ENCODE measurements around the gene STMN1.
"Not testable (repeated sequence)": the region's sequence is repeated elsewhere in the genome, so short reads cannot be mapped to it uniquely, and the experiment has no call there.

Gene STMN1

GRCh38 chr1:25945761-25946160 is 39.5 kb upstream of the STMN1 start:
- H3K9me3 ChIP-seq (ENCODE audit: insufficient read depth, low read depth, low read length), result no peaks in the 10 kb centered on the region; the same call in 1 of the 2 replicates
- TF ChIP-seq CTCF (conservative IDR thresholded peaks at IDR 0.05; ENCODE audit: low read length) (no peak), EZH2phosphoT487 (IDR thresholded peaks at IDR 0.05; ENCODE audit: borderline replicate concordance) (no peak)

GRCh38 chr1:25944986-25945385 is 38.8 kb upstream of the STMN1 start:
- H3K27me3 ChIP-seq (ENCODE audit: insufficient read depth, low read length, poor library complexity, severe bottlenecking), result no peaks in the 10 kb centered on the region
- TF ChIP-seq CTCF (conservative IDR thresholded peaks at IDR 0.05; ENCODE audit: low read length) (no peak), EZH2phosphoT487 (IDR thresholded peaks at IDR 0.05; ENCODE audit: borderline replicate concordance) (no peak)

More at GRCh38 chr1:25945761-25946160, 39.5 kb upstream of the STMN1 start:
- no peaks in the 10 kb centered on the region for H4K20me1 ChIP-seq (ENCODE audit: insufficient read depth, low read length, poor library complexity, severe bottlenecking)
- H3K27me3 ChIP-seq (ENCODE audit: insufficient read depth, low read length, poor library complexity, severe bottlenecking), result no peaks in the 10 kb centered on the region
- H3K4me1 ChIP-seq (ENCODE audit: insufficient read depth, low read length, poor library complexity, severe bottlenecking), result no peaks in the 10 kb centered on the region
- H3F3A ChIP-seq (ENCODE audit: low read depth), result no peaks in the 10 kb centered on the region
- no peak overlapping the region for H2AFZ ChIP-seq (ENCODE audit: low read length)
- no peaks in the 10 kb centered on the region for H3K36me3 ChIP-seq (ENCODE audit: insufficient read depth, low read length)
- H3K79me2 ChIP-seq (ENCODE audit: insufficient read depth, low read length), result no peaks in the 10 kb centered on the region
- H3K4me3 ChIP-seq (ENCODE audit: low read length, poor library complexity, severe bottlenecking), result no peak overlapping the region
- no peaks in the 10 kb centered on the region for H3K9me2 ChIP-seq (replicated peaks; ENCODE audit: low read depth, low read length)
- H3K9ac ChIP-seq (ENCODE audit: low read depth, low read length, poor library complexity, severe bottlenecking), result no peak overlapping the region
- no peak overlapping the region for H3K4me2 ChIP-seq (ENCODE audit: low read depth, low read length, poor library complexity, severe bottlenecking)

GRCh38 chr1:25943511-25943910 is 37.3 kb upstream of the STMN1 start:
- not testable (repeated sequence) for H3K79me2 ChIP-seq (ENCODE audit: insufficient read depth, low read length); H3F3A ChIP-seq (ENCODE audit: low read depth); H3K36me3 ChIP-seq (ENCODE audit: insufficient read depth, low read length); H2AFZ ChIP-seq (ENCODE audit: low read length); H3K4me3 ChIP-seq (ENCODE audit: low read length, poor library complexity, severe bottlenecking); H3K9me2 ChIP-seq (replicated peaks; ENCODE audit: low read depth, low read length); H3K9ac ChIP-seq (ENCODE audit: low read depth, low read length, poor library complexity, severe bottlenecking); H3K4me1 ChIP-seq (ENCODE audit: insufficient read depth, low read length, poor library complexity, severe bottlenecking); H4K20me1 ChIP-seq (ENCODE audit: insufficient read depth, low read length, poor library complexity, severe bottlenecking); H3K9me3 ChIP-seq (ENCODE audit: insufficient read depth, low read depth, low read length); H3K27me3 ChIP-seq (ENCODE audit: insufficient read depth, low read length, poor library complexity, severe bottlenecking); H3K4me2 ChIP-seq (ENCODE audit: low read depth, low read length, poor library complexity, severe bottlenecking)

More at GRCh38 chr1:25944986-25945385, 38.8 kb upstream of the STMN1 start:
- Histone ChIP-seq H3K4me3 (ENCODE audit: low read length, poor library complexity, severe bottlenecking) (no peak overlapping the region), H3K36me3 (ENCODE audit: insufficient read depth, low read length) (no peaks in the 10 kb centered on the region), H3K9me2 (replicated peaks; ENCODE audit: low read depth, low read length) (no peaks in the 10 kb centered on the region), H2AFZ (ENCODE audit: low read length) (no peak overlapping the region), H3F3A (ENCODE audit: low read depth) (no peaks in the 10 kb centered on the region), H3K79me2 (ENCODE audit: insufficient read depth, low read length) (no peaks in the 10 kb centered on the region), H3K9ac (ENCODE audit: low read depth, low read length, poor library complexity, severe bottlenecking) (no peak overlapping the region), H3K4me1 (ENCODE audit: insufficient read depth, low read length, poor library complexity, severe bottlenecking) (no peaks in the 10 kb centered on the region), H4K20me1 (ENCODE audit: insufficient read depth, low read length, poor library complexity, severe bottlenecking) (no peaks in the 10 kb centered on the region), H3K4me2 (ENCODE audit: low read depth, low read length, poor library complexity, severe bottlenecking) (no peak overlapping the region), H3K9me3 (ENCODE audit: insufficient read depth, low read depth, low read length) (no peaks in the 10 kb centered on the region; the same call in 1 of the 2 replicates)

- Histone ChIP-seq H3K27me3 (ENCODE audit: insufficient read depth, low read length, poor library complexity, severe bottlenecking) (no peaks in the 10 kb centered on the region), H3K79me2 (ENCODE audit: insufficient read depth, low read length) (no peaks in the 10 kb centered on the region), H2AFZ (ENCODE audit: low read length) (no peak overlapping the region), H3K4me1 (ENCODE audit: insufficient read depth, low read length, poor library complexity, severe bottlenecking) (no peaks in the 10 kb centered on the region), H3K4me3 (ENCODE audit: low read length, poor library complexity, severe bottlenecking) (no peak overlapping the region), H3K9me3 (ENCODE audit: insufficient read depth, low read depth, low read length) (no peaks in the 10 kb centered on the region), H3K9me2 (replicated peaks; ENCODE audit: low read depth, low read length) (no peaks in the 10 kb centered on the region), H3K9ac (ENCODE audit: low read depth, low read length, poor library complexity, severe bottlenecking) (no peak overlapping the region), H4K20me1 (ENCODE audit: insufficient read depth, low read length, poor library complexity, severe bottlenecking) (no peaks in the 10 kb centered on the region), H3K36me3 (ENCODE audit: insufficient read depth, low read length) (no peaks in the 10 kb centered on the region), H3K4me2 (ENCODE audit: low read depth, low read length, poor library complexity, severe bottlenecking) (no peak overlapping the region), H3F3A (ENCODE audit: low read depth) (no peaks in the 10 kb centered on the region)
- TF ChIP-seq CTCF (conservative IDR thresholded peaks at IDR 0.05; ENCODE audit: low read length) (no peak), EZH2phosphoT487 (IDR thresholded peaks at IDR 0.05; ENCODE audit: borderline replicate concordance) (no peak)
These were observed 30.7 kb upstream of the STMN1 start for GRCh38 chr1:25936947-25937346.

Measured in Loucy (cell line).